Thoracic aorta (tissue), 2 donors: Measurements from ENCODE around the gene UBASH3A. TPM values are rescaled to one million over a fixed set of nuclear protein-coding genes. Genes with fewer than 3 reads are reported as not detected.

Experiments
- ATAC-seq: fragments of 150-250 bp; one replicate; pipeline ENCODE4 v1.8.0; 2017; ENCODE audit warnings: low read depth; ENCODE audit not compliant: insufficient number of reproducible peaks, low FRiP score
- DNase-seq: peaks from one replicate; pipeline ENCODE4 v3.0.0-alpha.2; 2020; ENCODE audit warnings: low spot score
- H3K27ac ChIP-seq, 2 donors: fragments of 200-600 bp; sonication (generic); 1 replicate in 1 of 2; 2 replicates in 1 of 2; pipeline ENCODE4 v1.5.1; 2016; ENCODE audit warnings: mild to moderate bottlenecking in 2 of 2, moderate library complexity in 2 of 2
- H3K27me3 ChIP-seq: fragments of 200-600 bp; sonication (generic); replicated peaks from 2 replicates; pipeline ENCODE4 v1.6.0; 2016; ENCODE audit warnings: mild to moderate bottlenecking; ENCODE audit not compliant: insufficient read depth
- H3K36me3 ChIP-seq: fragments of 200-600 bp; sonication (generic); one replicate; pipeline ENCODE4 v1.5.1; 2016
- H3K4me1 ChIP-seq, 2 donors: fragments of 200-600 bp; sonication (generic); 1 replicate in 1 of 2; 2 replicates in 1 of 2; pipeline versions ENCODE4 v1.5.1 to v1.6.0; 2016; ENCODE audit warnings: low read depth in 2 of 2, mild to moderate bottlenecking in 1 of 2; ENCODE audit not compliant: control insufficient read depth in 1 of 2
- H3K4me3 ChIP-seq: fragments of 200-600 bp; sonication (generic); 2 replicates; pipeline ENCODE4 v1.5.1; 2016; ENCODE audit warnings: mild to moderate bottlenecking
- H3K9me3 ChIP-seq: fragments of 200-600 bp; sonication (generic); 2 replicates; pipeline ENCODE4 v1.5.1; 2016
- CTCF ChIP-seq: fragments of 200-600 bp; sonication (generic); IDR thresholded peaks from one replicate; pipeline ENCODE4 v1.5.1; 2019; ENCODE audit warnings: antibody characterized with exemption
- total RNA-seq, 2 donors: library from RNA; depleted of rRNA; stranded (reverse); fragments of >200 nt; gene quantifications; one replicate each; pipeline versions ENCODE4 v1.1.0 to v1.2.3, GENCODE V29; 2016

The UBASH3A gene
- total RNA-seq, 2 donors from 2014 or later, result 1.2 to 1.3 TPM

GRCh38 chr21:42476388-42477331 lies 73.0 kb downstream of the UBASH3A start:
- Histone ChIP-seq H3K9me3 (no peaks in the 10 kb centered on the region), H3K36me3 (no peaks in the 10 kb centered on the region), H3K4me3 (no peak overlapping the region), H3K27me3 (no peaks in the 10 kb centered on the region), H3K27ac (no peak overlapping the region), H3K4me1 (no peaks in the 10 kb centered on the region)
- no peak for ATAC-seq
- no peak for DNase-seq
- TF ChIP-seq CTCF, result no peak

DNA sequence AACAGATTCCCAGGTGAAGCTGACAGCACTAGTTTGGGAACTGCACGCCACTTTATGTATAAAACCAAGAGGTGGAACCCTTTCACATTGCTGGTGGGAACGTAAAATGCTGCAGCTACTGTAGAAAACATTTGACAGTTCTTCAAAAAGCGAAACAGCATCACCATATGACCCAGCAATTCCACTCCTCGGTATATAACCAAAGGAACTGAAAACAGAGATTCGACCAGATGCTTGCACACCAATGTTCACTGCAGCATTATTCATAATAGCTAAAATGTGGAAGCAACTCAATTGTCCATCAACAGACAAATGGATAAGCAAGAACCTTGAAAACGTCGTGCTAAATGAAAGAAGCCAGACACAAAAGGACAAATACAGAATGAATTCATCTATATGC lies 74.8 kb downstream of the UBASH3A start:
- ATAC-seq, result no peak
- no peaks in the 10 kb centered on the region for H3K36me3 ChIP-seq
- DNase-seq, result no peak
- no peak overlapping the region for H3K4me3 ChIP-seq
- H3K4me1 ChIP-seq, result no peaks in the 10 kb centered on the region
- TF ChIP-seq CTCF, result no peak
- H3K27ac ChIP-seq, result no peak overlapping the region
- H3K9me3 ChIP-seq, result no peaks in the 10 kb centered on the region
- no peaks in the 10 kb centered on the region for H3K27me3 ChIP-seq

DNA sequence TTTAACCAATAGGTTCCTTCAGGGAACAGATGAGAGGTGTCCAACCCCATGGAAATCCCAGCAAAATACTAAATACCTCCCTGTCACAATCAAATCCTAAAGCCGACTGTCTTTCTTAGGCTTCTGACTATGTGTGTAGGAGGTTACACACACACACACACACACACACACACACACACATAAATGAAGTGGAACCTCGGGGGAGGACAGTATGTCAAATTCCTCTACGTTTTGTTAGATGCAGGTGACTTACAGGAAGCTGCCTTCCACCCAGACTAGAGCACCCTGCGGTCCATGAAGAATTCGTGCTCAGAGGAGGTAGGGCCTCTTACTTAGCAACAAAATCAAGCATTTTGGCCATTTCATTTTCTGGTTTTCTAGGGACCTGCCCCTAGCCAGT lies 75.9 kb downstream of the UBASH3A start:
- ATAC-seq (no peak), DNase-seq (no peak)
- H3K4me3 ChIP-seq, result no peak overlapping the region
- H3K4me1 ChIP-seq, result no peaks in the 10 kb centered on the region
- H3K36me3 ChIP-seq, result no peaks in the 10 kb centered on the region
- no peaks in the 10 kb centered on the region for H3K27me3 ChIP-seq
- H3K9me3 ChIP-seq, result no peaks in the 10 kb centered on the region
- no peak for TF ChIP-seq CTCF
- no peak overlapping the region for H3K27ac ChIP-seq

- H3K27ac ChIP-seq, result no peak overlapping the region
- no peaks in the 10 kb centered on the region for H3K4me1 ChIP-seq
- no peak for ATAC-seq
- no peaks in the 10 kb centered on the region for H3K27me3 ChIP-seq
- no peaks in the 10 kb centered on the region for H3K9me3 ChIP-seq
- TF ChIP-seq CTCF, result no peak
- no peak for DNase-seq
- H3K4me3 ChIP-seq, result no peak overlapping the region
- no peaks in the 10 kb centered on the region for H3K36me3 ChIP-seq
Measured at GRCh38 chr21:42480736-42481135, 77.0 kb downstream of the UBASH3A start.

- TF ChIP-seq CTCF, result no peak
- H3K4me1 ChIP-seq, result no peaks in the 10 kb centered on the region
- DNase-seq, result no peak
- no peaks in the 10 kb centered on the region for H3K9me3 ChIP-seq
- no peaks in the 10 kb centered on the region for H3K36me3 ChIP-seq
- no peak for ATAC-seq
- H3K27me3 ChIP-seq, result no peaks in the 10 kb centered on the region
- no peak overlapping the region for H3K27ac ChIP-seq
- H3K4me3 ChIP-seq, result no peak overlapping the region
Measured at GRCh38 chr21:42481169-42481568, 77.5 kb downstream of the UBASH3A start.
